K562 treated with DMSO at 1 percent for 48 hours (cell line): ENCODE data around the gene HSD17B10. TPM values are rescaled to one million over a fixed set of nuclear protein-coding genes. Genes with fewer than 3 reads are reported as not detected.

ENCODE experiments used
- total RNA-seq: library from RNA; unstranded; fragments of 300-600 nt; gene quantifications from 2 replicates; pipeline ENCODE4 v1.2.3, GENCODE V29; 2022; ENCODE audit warnings: low replicate concordance; ENCODE audit errors: extremely low read depth

HSD17B10 gene
- not detected in 2 replicates for total RNA-seq

DNA sequence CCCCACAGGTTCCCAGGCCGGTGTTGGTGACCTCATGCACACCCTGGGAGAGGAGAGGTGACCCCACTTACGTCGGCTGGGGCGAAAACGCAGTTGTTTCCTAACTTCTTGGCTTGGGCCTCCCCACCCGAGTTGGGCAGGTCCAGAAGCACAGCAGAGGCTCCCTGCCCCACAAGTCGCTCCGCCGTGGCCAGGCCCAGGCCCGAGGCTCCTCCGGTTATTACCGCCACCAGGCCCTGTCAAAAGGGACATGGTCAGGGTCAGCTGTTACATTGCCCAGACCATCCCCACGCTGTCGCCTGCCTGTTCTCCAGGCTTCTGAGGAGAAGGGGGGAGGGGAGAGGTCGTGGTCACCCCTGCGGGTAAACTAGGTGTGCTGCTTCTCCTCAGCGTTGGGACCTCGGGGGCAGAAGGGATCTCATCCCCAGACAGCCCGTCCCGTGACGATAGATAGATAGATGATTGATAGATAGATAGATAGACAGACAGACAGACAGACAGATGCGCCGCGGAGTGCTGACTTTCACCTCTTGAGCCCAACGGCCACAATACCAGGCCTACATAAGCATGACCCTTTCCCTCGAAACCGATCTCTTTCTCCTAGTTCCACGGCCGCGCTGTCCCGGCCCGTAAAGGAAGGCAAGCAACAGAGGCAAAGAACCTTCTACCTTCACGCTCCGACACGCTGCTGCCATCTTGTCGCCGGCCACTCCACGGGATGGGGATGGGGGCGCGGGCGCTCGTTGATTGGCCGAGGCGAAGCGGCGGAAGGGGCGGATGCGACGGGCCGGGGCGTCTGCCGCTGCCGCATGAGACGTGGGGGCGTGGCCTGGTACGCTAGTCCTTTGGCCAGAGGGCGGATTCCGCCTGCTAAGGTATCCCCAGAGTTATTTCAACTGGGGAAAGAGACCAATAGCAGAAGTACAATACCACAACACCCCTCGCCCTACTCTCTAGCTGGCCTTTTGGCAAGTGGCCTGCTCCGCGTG, at the start of gene HSD17B10:
Gene HSD17B10 (minus strand): TSS at position 720 of the 989 bp plus-strand sequence. CDS start 25 bp downstream, at position 695.

DNA sequence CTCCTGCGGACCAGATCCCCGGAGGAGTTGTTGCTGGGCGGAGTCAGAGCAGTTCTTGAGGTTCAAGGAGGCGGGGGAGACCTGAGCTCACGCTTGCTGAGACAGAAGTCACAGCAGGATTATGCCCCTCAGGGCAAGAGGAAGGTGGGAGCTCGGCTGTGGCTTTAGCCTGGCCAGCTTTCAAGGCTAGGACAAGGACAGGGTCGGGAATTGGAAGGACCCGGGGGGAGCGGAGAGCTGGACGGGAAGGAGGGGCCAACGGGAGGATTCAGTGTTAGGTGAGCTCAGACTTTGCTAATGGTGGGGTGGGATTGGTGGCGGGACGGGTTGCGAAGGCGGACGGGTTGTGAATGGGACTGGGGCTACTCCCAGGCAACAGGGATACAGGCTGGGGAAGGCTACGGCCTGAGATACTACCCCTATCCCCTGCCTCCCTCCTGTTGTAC, 11.3 kb downstream of the HSD17B10 start, which contains the start of gene RIBC1:
Gene RIBC1 (plus strand): TSS at position 13 of the 446 bp plus-strand sequence. CDS start 3,404 bp downstream, outside the sequence.

DNA sequence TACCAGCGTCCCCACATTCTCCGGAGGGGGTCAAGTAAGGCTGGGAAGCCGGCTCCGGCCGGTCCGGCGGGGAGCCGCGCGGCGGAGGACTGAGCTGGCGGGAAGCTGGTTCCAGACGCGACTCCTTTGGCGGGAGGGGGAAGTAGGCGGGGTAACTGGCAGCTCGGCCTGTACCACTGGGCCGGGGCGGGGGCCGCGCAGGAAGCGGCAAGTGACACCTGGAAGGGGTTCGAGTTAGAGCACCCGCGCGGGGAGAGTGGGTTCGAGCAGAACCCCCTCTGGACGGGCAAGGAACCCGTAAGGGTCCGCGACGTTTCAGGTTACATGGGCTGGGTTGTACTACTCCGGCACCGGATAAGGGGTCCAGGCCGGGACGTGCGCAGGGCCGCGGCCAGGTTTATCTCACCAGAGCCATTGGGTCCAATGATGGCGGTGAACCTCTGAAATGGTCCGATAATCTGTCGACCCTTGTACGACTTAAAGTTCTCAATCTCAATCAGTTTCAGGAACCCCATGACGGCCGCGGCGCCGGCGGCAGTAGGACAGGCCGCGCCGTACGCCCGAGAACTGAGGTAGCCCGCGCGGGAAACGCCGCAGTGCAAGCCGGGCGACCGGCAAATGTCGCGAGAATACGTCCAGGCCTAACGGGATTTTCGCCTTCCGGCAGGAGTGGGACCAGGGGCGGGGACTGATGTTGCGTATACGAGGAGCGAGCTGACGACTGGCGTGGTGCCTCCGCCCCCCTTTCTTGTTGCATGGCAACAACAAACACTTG, 11.9 kb downstream of the HSD17B10 start, which contains the start of gene SMC1A:
Gene SMC1A (minus strand): TSS at position 569 of the 775 bp plus-strand sequence. CDS start 54 bp downstream, at position 515.

Other genes with a start within 250 kb of the HSD17B10 start
- gene KDM5C, start 209.2 kb downstream of the HSD17B10 start, total RNA-seq: not detected in 2 replicates
- gene IQSEC2, start 152.8 kb downstream of the HSD17B10 start, total RNA-seq: not detected in 2 replicates
- not detected in 2 replicates for gene SMC1A, start 11.7 kb downstream of the HSD17B10 start, total RNA-seq
- gene RIBC1, start 11.5 kb downstream of the HSD17B10 start, total RNA-seq: not detected in 2 replicates